Activated CD4-positive, CD25-positive, alpha-beta regulatory T cell treated with anti-CD3 and anti-CD28 coated beads, Interleukin-2, amount 50 U/mL, for 72 hours (primary cell): ENCODE results near the gene BLOC1S4.

Source experiments
- DNase-seq: peaks from one replicate; pipeline ENCODE4 v3.0.0; 2021

The BLOC1S4 gene

GRCh38 chr4:6692806-6693205 is 23.2 kb upstream of the BLOC1S4 start:
- DNase-seq: no peak

GRCh38 chr4:6693231-6694176 is 22.5 kb upstream of the BLOC1S4 start, which contains the start of gene S100P:
Gene S100P (plus strand): TSS chr4:6693878. CDS start chr4:6693933, 55 bp downstream.
- DNase-seq: no peak

- DNase-seq: no peak
Observed at GRCh38 chr4:6694177-6694901, 21.6 kb upstream of the BLOC1S4 start.

GRCh38 chr4:6695660-6696610 is 20.0 kb upstream of the BLOC1S4 start:
- DNase-seq: no peak

- no peak for DNase-seq
Observed at GRCh38 chr4:6696611-6697010, 19.4 kb upstream of the BLOC1S4 start.

GRCh38 chr4:6697131-6697530 is 18.8 kb upstream of the BLOC1S4 start:
- no peak for DNase-seq

- DNase-seq: no peak
Observed at GRCh38 chr4:6699388-6699787, 16.6 kb upstream of the BLOC1S4 start.

- no peak for DNase-seq
Observed at GRCh38 chr4:6699903-6700302, 16.1 kb upstream of the BLOC1S4 start.

- peak; percentile 58 for DNase-seq
Observed at GRCh38 chr4:6701371-6701770, 14.6 kb upstream of the BLOC1S4 start.

- DNase-seq: no peak
Observed at GRCh38 chr4:6702761-6703160, 13.2 kb upstream of the BLOC1S4 start.

GRCh38 chr4:6703786-6704185 is 12.2 kb upstream of the BLOC1S4 start:
- DNase-seq: no peak

GRCh38 chr4:6705646-6706045 is 10.3 kb upstream of the BLOC1S4 start:
- no peak for DNase-seq

GRCh38 chr4:6706173-6706572 is 9.8 kb upstream of the BLOC1S4 start:
- DNase-seq: no peak

- peak; percentile 97 for DNase-seq
Observed at GRCh38 chr4:6709230-6710114, 6.5 kb upstream of the BLOC1S4 start, which contains the start of gene MRFAP1L1. Gene MRFAP1L1 (minus strand): TSS chr4:6709865. CDS start chr4:6709629, 236 bp downstream.

GRCh38 chr4:6710282-6710681 is 5.7 kb upstream of the BLOC1S4 start:
- no peak for DNase-seq

- no peak for DNase-seq
Observed at GRCh38 chr4:6710996-6711395, 5.0 kb upstream of the BLOC1S4 start.

GRCh38 chr4:6714954-6715353 is 1.0 kb upstream of the BLOC1S4 start:
- DNase-seq: peak; percentile 19

GRCh38 chr4:6715704-6716017 is 313 bp upstream of the BLOC1S4 start:
- peak; percentile 4 for DNase-seq

- DNase-seq: peak; percentile 29
Observed at GRCh38 chr4:6716958-6717655, 1.1 kb downstream of the BLOC1S4 start.

- no peak for DNase-seq
Observed at GRCh38 chr4:6718932-6719610, 3.1 kb downstream of the BLOC1S4 start.
